Bronchial epithelial cell (primary cell): ENCODE measurements around the gene DENND4A. TPM values are rescaled to one million over a fixed set of nuclear protein-coding genes. Genes with fewer than 3 reads are reported as not detected.

ENCODE experiments used
- DNase-seq: peaks from one replicate; pipeline ENCODE4 v3.0.0-alpha.2; 2010; ENCODE audit warnings: low read depth
- FAIRE-seq: peaks from 2 replicates; lab custom pipeline; 2011; peaks lifted over from hg19 to GRCh38; lab: Jason Lieb, UNC
- H3K27me3 ChIP-seq: 2 replicates; pipeline ENCODE4 v1.5.1; 2011; ENCODE audit warnings: low read length; ENCODE audit not compliant: control insufficient read depth, insufficient read depth
- H3K36me3 ChIP-seq: 2 replicates; pipeline ENCODE4 v1.5.1; 2011; ENCODE audit warnings: low read length; ENCODE audit not compliant: control insufficient read depth, insufficient read depth
- H3K4me3 ChIP-seq: 2 replicates; pipeline ENCODE4 v1.5.1; 2011; ENCODE audit warnings: mild to moderate bottlenecking, low read depth, low read length, control low read depth
- CTCF ChIP-seq: IDR thresholded peaks from 2 replicates; pipeline ENCODE4 v1.5.1; 2011; ENCODE audit warnings: mild to moderate bottlenecking, moderate library complexity, low read length, control low read depth, inconsistent platforms; ENCODE audit not compliant: insufficient read depth, severe bottlenecking
- total RNA-seq: library from RNA; depleted of rRNA; stranded (reverse); fragments of >200 nt; gene quantifications from 2 replicates; pipeline ENCODE4 v1.2.1, GENCODE V29; 2014

The DENND4A gene
- total RNA-seq, 1 donor from 2014 or later: 11.1 TPM

GRCh38 chr15:65767895-65768294 lies 24.2 kb downstream of the DENND4A start:
- FAIRE-seq (no peak), DNase-seq (no peak)
- no peak for TF ChIP-seq CTCF
- Histone ChIP-seq H3K36me3 (no peaks in the 10 kb centered on the region), H3K27me3 (no peaks in the 10 kb centered on the region), H3K4me3 (no peak overlapping the region)

- TF ChIP-seq CTCF: no peak
- DNase-seq: no peak
- Histone ChIP-seq H3K27me3 (no peaks in the 10 kb centered on the region), H3K4me3 (no peak overlapping the region), H3K36me3 (no peaks in the 10 kb centered on the region)
- FAIRE-seq: no peak
Observed at GRCh38 chr15:65767264-65767595, 24.9 kb downstream of the DENND4A start.

DNA sequence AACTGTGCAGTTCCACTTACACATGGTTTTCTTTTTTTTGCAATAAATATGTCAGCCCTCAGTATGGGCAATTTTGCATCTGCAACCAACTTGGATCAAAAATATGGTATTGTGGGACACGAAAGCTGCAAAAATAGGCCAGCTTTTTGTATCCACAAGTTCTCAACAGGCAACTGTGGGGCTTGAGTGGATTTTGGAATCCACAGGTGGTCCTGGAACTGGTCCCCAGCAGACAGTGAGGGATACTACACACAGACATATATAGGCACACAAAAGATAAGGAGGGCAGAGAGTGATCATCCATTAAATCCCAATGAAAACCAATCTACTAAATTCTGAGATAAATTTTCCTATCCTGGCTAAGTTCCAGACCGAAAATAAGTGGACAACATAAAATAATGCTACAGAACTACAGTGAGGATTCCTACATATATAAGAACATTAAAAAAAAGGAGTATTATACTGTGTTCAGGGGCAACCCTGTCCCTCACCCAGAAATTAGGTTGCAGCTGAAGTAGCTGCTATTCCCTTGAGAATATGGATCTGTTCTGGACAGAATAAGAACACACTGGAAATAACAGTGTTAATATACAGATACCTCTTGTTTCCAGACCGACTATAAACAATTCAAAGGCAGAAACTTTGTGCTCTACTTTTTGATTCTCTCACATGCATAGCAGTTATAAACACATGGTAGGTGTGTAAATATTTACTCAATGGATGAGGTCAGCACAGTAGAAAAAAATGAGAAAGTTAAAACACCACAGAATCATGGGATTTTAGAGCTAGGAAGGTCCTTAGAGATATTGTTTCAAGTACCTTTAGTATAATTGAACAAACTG lies 25.4 kb downstream of the DENND4A start:
- no peak for TF ChIP-seq CTCF
- Histone ChIP-seq H3K4me3 (no peak overlapping the region), H3K36me3 (no peaks in the 10 kb centered on the region), H3K27me3 (no peaks in the 10 kb centered on the region)
- DNase-seq (peak; percentile 55), FAIRE-seq (no peak)

- no peaks in the 10 kb centered on the region for H3K36me3 ChIP-seq
- TF ChIP-seq CTCF: no peak
- H3K27me3 ChIP-seq: no peaks in the 10 kb centered on the region
- no peak for FAIRE-seq
- DNase-seq: no peak
- H3K4me3 ChIP-seq: no peak overlapping the region
Observed at GRCh38 chr15:65765106-65765505, 27.0 kb downstream of the DENND4A start.

- no peak for FAIRE-seq
- no peak for TF ChIP-seq CTCF
Observed at GRCh38 chr15:65762914-65763787, 28.9 kb downstream of the DENND4A start.

More at GRCh38 chr15:65762914-65763787, 28.9 kb downstream of the DENND4A start:
- DNase-seq: no peak
- no peak overlapping the region for H3K4me3 ChIP-seq
- H3K27me3 ChIP-seq: no peaks in the 10 kb centered on the region
- no peaks in the 10 kb centered on the region for H3K36me3 ChIP-seq
